K562 (cell line): ENCODE results near the gene LRRC25. TPM values are rescaled to one million over a fixed set of nuclear protein-coding genes. Genes with fewer than 3 reads are reported as not detected.

Source experiments
- CBX1 ChIP-seq: sonication (generic); IDR thresholded peaks from 2 replicates; pipeline ENCODE4 v1.6.1; 2016; ENCODE audit warnings: antibody characterized with exemption, low read depth, mild to moderate bottlenecking
- CCAR2 ChIP-seq: fragments of 200-400 bp; formaldehyde crosslinking; IDR thresholded peaks from 2 replicates; pipeline ENCODE4 v1.6.1; 2017; ENCODE audit warnings: mild to moderate bottlenecking, low read depth, low read length
- FOXK2 ChIP-seq, 2 experiments: fragments of 450-650 bp; IDR thresholded peaks in 1 of 2; conservative IDR thresholded peaks in 1 of 2; 2 replicates each; pipeline ENCODE4 v1.6.1; 2016; ENCODE audit warnings: low read depth in 2 of 2, mild to moderate bottlenecking in 1 of 2
- HDAC1 ChIP-seq, 2 experiments: fragments of 450-650 bp; IDR thresholded peaks; 2 replicates each; pipeline ENCODE4 v1.6.1; 2016 to 2017; ENCODE audit warnings: inconsistent platforms in 1 of 2, mild to moderate bottlenecking in 1 of 2, moderate library complexity in 1 of 2
- MAFG ChIP-seq: fragments of 450-650 bp; conservative IDR thresholded peaks from 2 replicates; pipeline ENCODE4 v1.6.1; 2016; ENCODE audit warnings: missing genetic modification characterization, missing compliant biosample characterization
- PPARD ChIP-seq: fragments of 250-450 bp; sonication (Bioruptor Pico); IDR thresholded peaks from 2 replicates; pipeline ENCODE4 v1.8.0; 2022; ENCODE audit warnings: inconsistent platforms, mild to moderate bottlenecking, moderate library complexity
- PRMT5 ChIP-seq: sonication (generic); formaldehyde crosslinking; IDR thresholded peaks from 2 replicates; pipeline ENCODE4 v1.5.0; 2020; ENCODE audit warnings: missing genetic modification reagents
- RBFOX2 ChIP-seq: fragments of 200-400 bp; formaldehyde crosslinking; IDR thresholded peaks from 2 replicates; pipeline ENCODE4 v1.6.1; 2017; ENCODE audit warnings: low read depth, mild to moderate bottlenecking, low read length, moderate library complexity
- RBM15 ChIP-seq: fragments of 200-400 bp; formaldehyde crosslinking; IDR thresholded peaks from 2 replicates; pipeline ENCODE4 v1.6.1; 2018; ENCODE audit warnings: mild to moderate bottlenecking, low read length, moderate library complexity; ENCODE audit not compliant: insufficient read depth
- RHOXF2B ChIP-seq: fragments of 250-450 bp; sonication (Bioruptor Pico); conservative IDR thresholded peaks from 2 replicates; pipeline ENCODE4 v1.5.1; 2021
- SIN3A ChIP-seq, 2 experiments: fragments of 150-350 bp in 1 of 2; IDR thresholded peaks; 2 replicates each; pipeline ENCODE4 v1.6.1; 2011 to 2016; ENCODE audit warnings: borderline replicate concordance in 2 of 2, low read depth in 2 of 2, low read length in 2 of 2, mild to moderate bottlenecking in 2 of 2, moderate library complexity in 2 of 2; ENCODE audit not compliant: control insufficient read depth in 1 of 2
- SREBF1 ChIP-seq: fragments of 150-350 bp; IDR thresholded peaks from 2 replicates; pipeline ENCODE4 v1.6.1; 2014; ENCODE audit warnings: antibody characterized with exemption, low read depth, low read length, borderline replicate concordance
- TOE1 ChIP-seq, 2 experiments: fragments of 450-650 bp in 1 of 2; sonication (generic) in 1 of 2; formaldehyde crosslinking in 1 of 2; IDR thresholded peaks; 2 replicates each; pipeline versions ENCODE4 v1.7.1 to v1.8.0; 2016 to 2022; ENCODE audit warnings: borderline replicate concordance in 2 of 2, mild to moderate bottlenecking in 2 of 2, antibody characterized with exemption in 1 of 2, inconsistent platforms in 1 of 2, low read depth in 1 of 2, missing genetic modification reagents in 1 of 2, moderate library complexity in 1 of 2
- YBX1 ChIP-seq: fragments of 450-650 bp; IDR thresholded peaks from 2 replicates; pipeline ENCODE4 v1.7.1; 2016; ENCODE audit warnings: mild to moderate bottlenecking
- ZNF140 ChIP-seq: fragments of 250-450 bp; sonication (Bioruptor Pico); IDR thresholded peaks from 2 replicates; pipeline ENCODE4 v1.8.0; 2021; ENCODE audit warnings: moderate library complexity, mild to moderate bottlenecking, inconsistent platforms
- polyA plus RNA-seq, 8 experiments: library from polyadenylated mRNA; depleted of rRNA in 4 of 8; stranded (reverse) in 5 of 8; unstranded in 3 of 8; fragments of >200 nt; fragmentation: Nextera tagmentation in 2 of 8; fragmentation: Illumina TruSeq in 1 of 8; extraction: Ambion mirVana in 2 of 8; extraction: Trizol in 1 of 8; gene quantifications; 2 replicates each; pipeline versions ENCODE4 v1.2.1 to v1.2.3, GENCODE V29; 2011 to 2014; ENCODE audit warnings: inconsistent platforms in 1 of 8, missing spikeins in 1 of 8
- total RNA-seq, 7 experiments: library from RNA; depleted of rRNA in 6 of 7; stranded (reverse); fragments of >200 nt in 6 of 7; fragmentation: Illumina TruSeq in 2 of 7; extraction: Trizol in 2 of 7; gene quantifications; 2 replicates each; pipeline versions ENCODE4 v1.2.1 to v1.2.3, GENCODE V29; 2011 to 2021; ENCODE audit warnings: low replicate concordance in 1 of 7
- TF ChIP-seq, protein P1 (sequence below): fragments of 250-450 bp; sonication (Bioruptor Pico); IDR thresholded peaks from 2 replicates; pipeline ENCODE4 v1.9.0; 2021; ENCODE audit warnings: mild to moderate bottlenecking
- TF ChIP-seq, protein P2 (sequence below): fragments of 250-450 bp; sonication (Bioruptor Pico); IDR thresholded peaks from 2 replicates; pipeline ENCODE4 v1.4.0; 2020; ENCODE audit warnings: mild to moderate bottlenecking
- TF ChIP-seq, protein P3 (sequence below), 3 experiments: fragments of 200-800 bp in 1 of 3; fragments of 250-450 bp in 1 of 3; fragments of 450-650 bp in 1 of 3; sonication (Bioruptor Pico) in 1 of 3; sonication (Bioruptor generic) in 1 of 3; formaldehyde crosslinking in 1 of 3; IDR thresholded peaks; 2 replicates each; pipeline versions ENCODE4 v1.6.1 to v1.8.0; 2016 to 2022; ENCODE audit warnings: mild to moderate bottlenecking in 2 of 3, missing genetic modification characterization in 2 of 3, missing compliant biosample characterization in 1 of 3, moderate library complexity in 1 of 3

Gene LRRC25
- total and polyA plus RNA-seq, 9 of the 15 experiments (the other 6 are each of a cell fraction or from before 2014, with no cell fraction given), result 0.07 to 0.36 (median 0.10) TPM; not detected in 3

DNA sequence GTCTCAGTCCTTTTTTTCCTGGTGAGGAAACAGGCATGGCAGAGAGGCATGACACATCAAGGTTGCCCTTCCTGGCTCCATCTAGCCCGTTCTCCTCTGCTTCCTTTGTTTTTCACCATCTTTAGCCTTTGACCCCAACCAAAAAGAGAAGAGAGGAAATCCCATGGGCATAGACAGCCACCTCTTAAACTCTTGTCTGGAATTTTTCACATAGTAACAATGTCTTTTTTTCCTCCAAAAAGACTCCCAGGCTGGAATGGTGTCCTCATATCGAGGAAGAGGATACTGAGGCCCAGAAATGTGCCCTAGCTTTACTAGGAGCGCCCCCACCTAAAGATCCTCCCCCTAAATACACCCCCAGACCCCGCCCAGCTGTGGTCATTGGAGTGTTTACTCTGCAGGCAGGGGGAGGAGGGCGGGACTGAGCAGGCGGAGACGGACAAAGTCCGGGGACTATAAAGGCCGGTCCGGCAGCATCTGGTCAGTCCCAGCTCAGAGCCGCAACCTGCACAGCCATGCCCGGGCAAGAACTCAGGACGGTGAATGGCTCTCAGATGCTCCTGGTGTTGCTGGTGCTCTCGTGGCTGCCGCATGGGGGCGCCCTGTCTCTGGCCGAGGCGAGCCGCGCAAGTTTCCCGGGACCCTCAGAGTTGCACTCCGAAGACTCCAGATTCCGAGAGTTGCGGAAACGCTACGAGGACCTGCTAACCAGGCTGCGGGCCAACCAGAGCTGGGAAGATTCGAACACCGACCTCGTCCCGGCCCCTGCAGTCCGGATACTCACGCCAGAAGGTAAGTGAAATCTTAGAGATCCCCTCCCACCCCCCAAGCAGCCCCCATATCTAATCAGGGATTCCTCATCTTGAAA is 11.5 kb downstream of the LRRC25 start, which contains the start of gene GDF15 (continued):
- peak; percentile 93 for TF ChIP-seq RBFOX2
- peak; percentile 86 to 91 for TF ChIP-seq FOXK2 (conservative IDR thresholded peaks at IDR 0.05 in 1 of 2, IDR thresholded peaks at IDR 0.05 in 1 of 2; ENCODE audit: low read depth in 2 of 2)
- peak; percentile 79; the same call in 1 of the 2 replicates for TF ChIP-seq TOE1 (IDR thresholded peaks at IDR 0.05; ENCODE audit: borderline replicate concordance)
- peak; percentile 95; the same call in 1 of the 2 replicates for TF ChIP-seq TOE1 (CRISPR knock-in tag; IDR thresholded peaks at IDR 0.05; ENCODE audit: borderline replicate concordance, low read depth)
- TF ChIP-seq, protein P1, sequence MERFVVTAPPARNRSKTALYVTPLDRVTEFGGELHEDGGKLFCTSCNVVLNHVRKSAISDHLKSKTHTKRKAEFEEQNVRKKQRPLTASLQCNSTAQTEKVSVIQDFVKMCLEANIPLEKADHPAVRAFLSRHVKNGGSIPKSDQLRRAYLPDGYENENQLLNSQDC (CRISPR knock-in tag), result peak; percentile 64; the same call in 1 of the 2 replicates
- TF ChIP-seq SIN3A (IDR thresholded peaks at IDR 0.05; ENCODE audit: borderline replicate concordance in 2 of 2, control insufficient read depth in 1 of 2, low read depth in 2 of 2, low read length in 2 of 2), result 0 out of 4 replicates have a peak, but pooled peaks of 1 of the 2 experiments have one; percentile 44
- TF ChIP-seq ZNF140, result no peak
- TF ChIP-seq YBX1, result no peak
- TF ChIP-seq, protein P2, sequence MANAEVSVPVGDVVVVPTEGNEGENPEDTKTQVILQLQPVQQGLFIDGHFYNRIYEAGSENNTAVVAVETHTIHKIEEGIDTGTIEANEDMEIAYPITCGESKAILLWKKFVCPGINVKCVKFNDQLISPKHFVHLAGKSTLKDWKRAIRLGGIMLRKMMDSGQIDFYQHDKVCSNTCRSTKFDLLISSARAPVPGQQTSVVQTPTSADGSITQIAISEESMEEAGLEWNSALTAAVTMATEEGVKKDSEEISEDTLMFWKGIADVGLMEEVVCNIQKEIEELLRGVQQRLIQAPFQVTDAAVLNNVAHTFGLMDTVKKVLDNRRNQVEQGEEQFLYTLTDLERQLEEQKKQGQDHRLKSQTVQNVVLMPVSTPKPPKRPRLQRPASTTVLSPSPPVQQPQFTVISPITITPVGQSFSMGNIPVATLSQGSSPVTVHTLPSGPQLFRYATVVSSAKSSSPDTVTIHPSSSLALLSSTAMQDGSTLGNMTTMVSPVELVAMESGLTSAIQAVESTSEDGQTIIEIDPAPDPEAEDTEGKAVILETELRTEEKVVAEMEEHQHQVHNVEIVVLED (CRISPR knock-in tag), result no peak
- peak; percentile 68; the same call in 1 of the 2 replicates for TF ChIP-seq SREBF1
- TF ChIP-seq CBX1, result peak; percentile 99
- 0 out of 2 replicates have a peak, but pooled peaks have one; percentile 56 for TF ChIP-seq RBM15
- 0 out of 2 replicates have a peak, but pooled peaks have one; percentile 73 for TF ChIP-seq PRMT5 (CRISPR knock-in tag)
- 0 out of 2 replicates have a peak, but pooled peaks have one; percentile 55 for TF ChIP-seq RHOXF2B (CRISPR knock-in tag)
- TF ChIP-seq PPARD (CRISPR knock-in tag), result no peak
- no peak for TF ChIP-seq MAFG
- TF ChIP-seq, protein P3, sequence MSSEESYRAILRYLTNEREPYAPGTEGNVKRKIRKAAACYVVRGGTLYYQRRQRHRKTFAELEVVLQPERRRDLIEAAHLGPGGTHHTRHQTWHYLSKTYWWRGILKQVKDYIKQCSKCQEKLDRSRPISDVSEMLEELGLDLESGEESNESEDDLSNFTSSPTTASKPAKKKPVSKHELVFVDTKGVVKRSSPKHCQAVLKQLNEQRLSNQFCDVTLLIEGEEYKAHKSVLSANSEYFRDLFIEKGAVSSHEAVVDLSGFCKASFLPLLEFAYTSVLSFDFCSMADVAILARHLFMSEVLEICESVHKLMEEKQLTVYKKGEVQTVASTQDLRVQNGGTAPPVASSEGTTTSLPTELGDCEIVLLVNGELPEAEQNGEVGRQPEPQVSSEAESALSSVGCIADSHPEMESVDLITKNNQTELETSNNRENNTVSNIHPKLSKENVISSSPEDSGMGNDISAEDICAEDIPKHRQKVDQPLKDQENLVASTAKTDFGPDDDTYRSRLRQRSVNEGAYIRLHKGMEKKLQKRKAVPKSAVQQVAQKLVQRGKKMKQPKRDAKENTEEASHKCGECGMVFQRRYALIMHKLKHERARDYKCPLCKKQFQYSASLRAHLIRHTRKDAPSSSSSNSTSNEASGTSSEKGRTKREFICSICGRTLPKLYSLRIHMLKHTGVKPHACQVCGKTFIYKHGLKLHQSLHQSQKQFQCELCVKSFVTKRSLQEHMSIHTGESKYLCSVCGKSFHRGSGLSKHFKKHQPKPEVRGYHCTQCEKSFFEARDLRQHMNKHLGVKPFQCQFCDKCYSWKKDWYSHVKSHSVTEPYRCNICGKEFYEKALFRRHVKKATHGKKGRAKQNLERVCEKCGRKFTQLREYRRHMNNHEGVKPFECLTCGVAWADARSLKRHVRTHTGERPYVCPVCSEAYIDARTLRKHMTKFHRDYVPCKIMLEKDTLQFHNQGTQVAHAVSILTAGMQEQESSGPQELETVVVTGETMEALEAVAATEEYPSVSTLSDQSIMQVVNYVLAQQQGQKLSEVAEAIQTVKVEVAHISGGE (CRISPR knock-in tag; IDR thresholded peaks at IDR 0.05), result peak in 2 of 3 experiments; percentile 59 to 88; a peak in 3 of 6 replicates
- TF ChIP-seq HDAC1 (IDR thresholded peaks at IDR 0.05), result peak in 1 of 2 experiments; percentile 53; a peak in 1 of 4 replicates
- TF ChIP-seq CCAR2, result no peak
